HepG2 (cell line): ENCODE results near the gene PRSS53. TPM values are rescaled to one million over a fixed set of nuclear protein-coding genes. Genes with fewer than 3 reads are reported as not detected.

Experiments
- BHLHE40 ChIP-seq: IDR thresholded peaks from 2 replicates; pipeline ENCODE4 v1.6.1; 2011; ENCODE audit warnings: low read length, improper control_type of control experiment
- CREM ChIP-seq, 2 experiments: sonication (generic) in 1 of 2; formaldehyde crosslinking in 1 of 2; IDR thresholded peaks; 2 replicates each; pipeline versions ENCODE4 v1.4.0 to v1.6.1; 2016 to 2020; ENCODE audit warnings: antibody characterized with exemption in 1 of 2, mild to moderate bottlenecking in 1 of 2, missing genetic modification reagents in 1 of 2
- FOXJ3 ChIP-seq: sonication (generic); formaldehyde crosslinking; IDR thresholded peaks from 2 replicates; pipeline ENCODE4 v1.4.0; 2020; ENCODE audit warnings: missing genetic modification reagents, mild to moderate bottlenecking, borderline replicate concordance
- HOXA7 ChIP-seq: sonication (generic); formaldehyde crosslinking; IDR thresholded peaks from 2 replicates; pipeline ENCODE4 v1.8.1; 2022; ENCODE audit warnings: mild to moderate bottlenecking, missing genetic modification reagents, moderate library complexity
- KLF12 ChIP-seq: sonication (generic); formaldehyde crosslinking; IDR thresholded peaks from 2 replicates; pipeline ENCODE4 v1.4.0; 2020; ENCODE audit warnings: missing genetic modification reagents, borderline replicate concordance
- PHF8 ChIP-seq: sonication (generic); formaldehyde crosslinking; IDR thresholded peaks from 2 replicates; pipeline ENCODE4 v1.5.0; 2020; ENCODE audit warnings: missing genetic modification reagents
- SIN3A ChIP-seq: IDR thresholded peaks from 2 replicates; pipeline ENCODE4 v1.6.1; 2011; ENCODE audit warnings: low read depth, mild to moderate bottlenecking, control low read depth, low read length, borderline replicate concordance
- TBP ChIP-seq: sonication (generic); formaldehyde crosslinking; IDR thresholded peaks from 2 replicates; pipeline ENCODE4 v1.5.0; 2020; ENCODE audit warnings: missing genetic modification reagents
- ZKSCAN8 ChIP-seq: IDR thresholded peaks from 2 replicates; pipeline ENCODE4 v1.6.1; 2016; ENCODE audit warnings: borderline replicate concordance, missing genetic modification reagents, missing compliant biosample characterization
- ZMYM4 ChIP-seq: sonication (generic); formaldehyde crosslinking; IDR thresholded peaks from 2 replicates; pipeline ENCODE4 v1.8.1; 2023; ENCODE audit warnings: mild to moderate bottlenecking, missing genetic modification reagents
- ZNF10 ChIP-seq: sonication (generic); formaldehyde crosslinking; IDR thresholded peaks from 2 replicates; pipeline ENCODE4 v1.4.0; 2020; ENCODE audit warnings: mild to moderate bottlenecking, low read depth, missing genetic modification reagents, borderline replicate concordance
- ZNF256 ChIP-seq: sonication (generic); formaldehyde crosslinking; conservative IDR thresholded peaks from 2 replicates; pipeline ENCODE4 v1.4.0; 2020; ENCODE audit warnings: missing genetic modification reagents
- ZNF446 ChIP-seq: sonication (generic); formaldehyde crosslinking; IDR thresholded peaks from 2 replicates; pipeline ENCODE4 v1.5.0; 2020; ENCODE audit warnings: mild to moderate bottlenecking, missing genetic modification reagents
- ZNF598 ChIP-seq: sonication (generic); formaldehyde crosslinking; IDR thresholded peaks from 2 replicates; pipeline ENCODE4 v1.5.1; 2020; ENCODE audit warnings: mild to moderate bottlenecking, missing genetic modification reagents, borderline replicate concordance
- ZNF772 ChIP-seq: sonication (generic); formaldehyde crosslinking; IDR thresholded peaks from 2 replicates; pipeline ENCODE4 v1.5.0; 2020; ENCODE audit warnings: mild to moderate bottlenecking, missing genetic modification reagents
- ZSCAN12 ChIP-seq: sonication (generic); formaldehyde crosslinking; IDR thresholded peaks from 2 replicates; pipeline ENCODE4 v1.9.0; 2021; ENCODE audit warnings: mild to moderate bottlenecking, missing genetic modification reagents
- ZSCAN21 ChIP-seq: sonication (generic); formaldehyde crosslinking; IDR thresholded peaks from 2 replicates; pipeline ENCODE4 v1.8.0; 2022; ENCODE audit warnings: mild to moderate bottlenecking, missing genetic modification reagents, moderate library complexity, borderline replicate concordance
- ZSCAN30 ChIP-seq: sonication (generic); formaldehyde crosslinking; IDR thresholded peaks from 2 replicates; pipeline ENCODE4 v1.5.0; 2020; ENCODE audit warnings: mild to moderate bottlenecking, missing genetic modification reagents
- polyA plus RNA-seq, 8 experiments: library from polyadenylated mRNA; depleted of rRNA in 3 of 8; stranded (reverse) in 7 of 8; unstranded in 1 of 8; fragments of >200 nt; fragmentation: Illumina TruSeq in 4 of 8; extraction: Trizol in 4 of 8; gene quantifications; 2 replicates each; pipeline versions ENCODE4 v1.2.1 to v1.2.3, GENCODE V29; 2011 to 2016; ENCODE audit warnings: low read depth in 4 of 8, missing spikeins in 1 of 8, mixed read lengths in 1 of 8; ENCODE audit not compliant: insufficient read depth in 1 of 8
- total RNA-seq, 5 experiments: library from RNA; depleted of rRNA; stranded (reverse); fragments of >200 nt; fragmentation: Illumina TruSeq; extraction: Trizol; gene quantifications; 2 replicates each; pipeline ENCODE4 v1.2.3, GENCODE V29; 2016; ENCODE audit warnings: low read depth in 1 of 5
- TF ChIP-seq, protein P1 (sequence below): sonication (generic); formaldehyde crosslinking; IDR thresholded peaks from 2 replicates; pipeline ENCODE4 v1.5.0; 2020; ENCODE audit warnings: missing genetic modification reagents, mild to moderate bottlenecking, borderline replicate concordance
- TF ChIP-seq, protein P2 (sequence below): sonication (generic); formaldehyde crosslinking; IDR thresholded peaks from 2 replicates; pipeline ENCODE4 v1.4.0; 2020; ENCODE audit warnings: missing genetic modification reagents, mild to moderate bottlenecking, borderline replicate concordance
- TF ChIP-seq, protein P3 (sequence below): sonication (generic); formaldehyde crosslinking; IDR thresholded peaks from 2 replicates; pipeline ENCODE4 v1.8.1; 2023; ENCODE audit warnings: mild to moderate bottlenecking, inconsistent platforms, moderate library complexity, missing genetic modification reagents, borderline replicate concordance
- TF ChIP-seq, protein P4 (sequence below): sonication (generic); formaldehyde crosslinking; IDR thresholded peaks from 2 replicates; pipeline ENCODE4 v1.4.0; 2020; ENCODE audit warnings: mild to moderate bottlenecking, missing genetic modification reagents
- TF ChIP-seq, protein P5 (sequence below): IDR thresholded peaks from 2 replicates; pipeline ENCODE4 v1.6.1; 2016; ENCODE audit warnings: low read depth, control low read depth

The PRSS53 gene
- total and polyA plus RNA-seq, 2 of the 13 experiments (the other 11 are each of a cell fraction or from before 2014, with no cell fraction given): 2.2 to 7.4 TPM

DNA sequence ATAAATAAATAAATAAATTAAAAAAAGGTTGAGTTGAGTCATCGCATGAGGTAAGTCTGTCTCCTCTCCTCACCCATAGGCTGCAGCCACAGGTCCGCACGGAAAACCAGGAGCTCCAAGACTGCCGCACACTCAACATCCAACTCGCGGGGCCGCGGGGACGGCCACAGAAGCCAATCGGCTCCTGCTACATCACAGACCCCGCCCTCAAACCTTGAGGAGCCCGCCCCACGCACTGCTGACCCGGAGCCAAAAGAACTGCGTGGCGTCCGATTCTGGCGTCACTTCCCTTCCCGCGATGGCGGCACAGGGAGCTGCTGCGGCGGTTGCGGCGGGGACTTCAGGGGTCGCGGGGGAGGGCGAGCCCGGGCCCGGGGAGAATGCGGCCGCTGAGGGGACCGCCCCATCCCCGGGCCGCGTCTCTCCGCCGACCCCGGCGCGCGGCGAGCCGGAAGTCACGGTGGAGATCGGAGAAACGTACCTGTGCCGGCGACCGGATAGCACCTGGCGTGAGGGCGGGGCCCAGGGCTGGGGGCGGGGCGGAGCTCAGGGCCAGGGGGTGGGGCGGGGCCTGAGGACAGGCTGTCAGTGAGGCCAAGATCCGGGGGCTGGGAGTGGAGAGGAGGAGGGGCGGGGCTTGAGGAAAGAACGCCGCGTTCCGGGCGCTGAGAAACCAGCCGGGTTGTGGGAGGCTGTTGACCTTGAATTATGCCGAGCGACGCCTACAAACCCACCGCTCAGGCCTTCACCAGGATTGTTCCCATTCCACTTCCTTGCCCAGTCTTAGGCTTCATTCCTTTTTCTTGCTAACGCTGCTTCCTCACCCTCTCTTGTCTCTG, 28.9 kb upstream of the PRSS53 start, which contains the start of gene KAT8 (continued):
- TF ChIP-seq, protein P1, sequence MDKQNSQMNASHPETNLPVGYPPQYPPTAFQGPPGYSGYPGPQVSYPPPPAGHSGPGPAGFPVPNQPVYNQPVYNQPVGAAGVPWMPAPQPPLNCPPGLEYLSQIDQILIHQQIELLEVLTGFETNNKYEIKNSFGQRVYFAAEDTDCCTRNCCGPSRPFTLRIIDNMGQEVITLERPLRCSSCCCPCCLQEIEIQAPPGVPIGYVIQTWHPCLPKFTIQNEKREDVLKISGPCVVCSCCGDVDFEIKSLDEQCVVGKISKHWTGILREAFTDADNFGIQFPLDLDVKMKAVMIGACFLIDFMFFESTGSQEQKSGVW: no peak
- TF ChIP-seq CREM (IDR thresholded peaks at IDR 0.05): peak; percentile 97
- peak; percentile 84 for TF ChIP-seq CREM (CRISPR knock-in tag; IDR thresholded peaks at IDR 0.05)
- TF ChIP-seq, protein P2, sequence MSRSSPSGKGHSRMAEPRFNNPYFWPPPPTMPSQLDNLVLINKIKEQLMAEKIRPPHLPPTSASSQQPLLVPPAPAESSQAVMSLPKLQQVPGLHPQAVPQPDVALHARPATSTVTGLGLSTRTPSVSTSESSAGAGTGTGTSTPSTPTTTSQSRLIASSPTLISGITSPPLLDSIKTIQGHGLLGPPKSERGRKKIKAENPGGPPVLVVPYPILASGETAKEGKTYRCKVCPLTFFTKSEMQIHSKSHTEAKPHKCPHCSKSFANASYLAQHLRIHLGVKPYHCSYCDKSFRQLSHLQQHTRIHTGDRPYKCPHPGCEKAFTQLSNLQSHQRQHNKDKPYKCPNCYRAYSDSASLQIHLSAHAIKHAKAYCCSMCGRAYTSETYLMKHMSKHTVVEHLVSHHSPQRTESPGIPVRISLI (CRISPR knock-in tag): no peak
- peak; percentile 36; the same call in 1 of the 2 replicates for TF ChIP-seq ZNF256 (CRISPR knock-in tag)
- no peak for TF ChIP-seq ZSCAN30
- TF ChIP-seq BHLHE40: no peak
- TF ChIP-seq, protein P3, sequence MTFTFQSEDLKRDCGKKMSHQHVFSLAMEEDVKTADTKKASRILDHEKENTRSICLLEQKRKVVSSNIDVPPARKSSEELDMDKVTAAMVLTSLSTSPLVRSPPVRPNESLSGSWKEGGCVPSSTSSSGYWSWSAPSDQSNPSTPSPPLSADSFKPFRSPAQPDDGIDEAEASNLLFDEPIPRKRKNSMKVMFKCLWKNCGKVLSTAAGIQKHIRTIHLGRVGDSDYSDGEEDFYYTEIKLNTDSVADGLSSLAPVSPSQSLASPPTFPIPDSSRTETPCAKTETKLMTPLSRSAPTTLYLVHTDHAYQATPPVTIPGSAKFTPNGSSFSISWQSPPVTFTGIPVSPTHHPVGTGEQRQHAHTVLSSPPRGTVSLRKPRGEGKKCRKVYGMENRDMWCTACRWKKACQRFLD (CRISPR knock-in tag): peak; percentile 88
- 0 out of 2 replicates have a peak, but pooled peaks have one; percentile 20 for TF ChIP-seq ZSCAN21 (CRISPR knock-in tag)
- no peak for TF ChIP-seq ZNF10
- peak; percentile 92; the same call in 1 of the 2 replicates for TF ChIP-seq SIN3A
- peak; percentile 88 for TF ChIP-seq PHF8 (CRISPR knock-in tag)
- TF ChIP-seq, protein P4, sequence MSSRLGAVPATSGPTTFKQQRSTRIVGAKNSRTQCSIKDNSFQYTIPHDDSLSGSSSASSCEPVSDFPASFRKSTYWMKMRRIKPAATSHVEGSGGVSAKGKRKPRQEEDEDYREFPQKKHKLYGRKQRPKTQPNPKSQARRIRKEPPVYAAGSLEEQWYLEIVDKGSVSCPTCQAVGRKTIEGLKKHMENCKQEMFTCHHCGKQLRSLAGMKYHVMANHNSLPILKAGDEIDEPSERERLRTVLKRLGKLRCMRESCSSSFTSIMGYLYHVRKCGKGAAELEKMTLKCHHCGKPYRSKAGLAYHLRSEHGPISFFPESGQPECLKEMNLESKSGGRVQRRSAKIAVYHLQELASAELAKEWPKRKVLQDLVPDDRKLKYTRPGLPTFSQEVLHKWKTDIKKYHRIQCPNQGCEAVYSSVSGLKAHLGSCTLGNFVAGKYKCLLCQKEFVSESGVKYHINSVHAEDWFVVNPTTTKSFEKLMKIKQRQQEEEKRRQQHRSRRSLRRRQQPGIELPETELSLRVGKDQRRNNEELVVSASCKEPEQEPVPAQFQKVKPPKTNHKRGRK (CRISPR knock-in tag): no peak
- no peak for TF ChIP-seq KLF12 (CRISPR knock-in tag)
- no peak for TF ChIP-seq HOXA7
- no peak for TF ChIP-seq TBP
- TF ChIP-seq, protein P5, sequence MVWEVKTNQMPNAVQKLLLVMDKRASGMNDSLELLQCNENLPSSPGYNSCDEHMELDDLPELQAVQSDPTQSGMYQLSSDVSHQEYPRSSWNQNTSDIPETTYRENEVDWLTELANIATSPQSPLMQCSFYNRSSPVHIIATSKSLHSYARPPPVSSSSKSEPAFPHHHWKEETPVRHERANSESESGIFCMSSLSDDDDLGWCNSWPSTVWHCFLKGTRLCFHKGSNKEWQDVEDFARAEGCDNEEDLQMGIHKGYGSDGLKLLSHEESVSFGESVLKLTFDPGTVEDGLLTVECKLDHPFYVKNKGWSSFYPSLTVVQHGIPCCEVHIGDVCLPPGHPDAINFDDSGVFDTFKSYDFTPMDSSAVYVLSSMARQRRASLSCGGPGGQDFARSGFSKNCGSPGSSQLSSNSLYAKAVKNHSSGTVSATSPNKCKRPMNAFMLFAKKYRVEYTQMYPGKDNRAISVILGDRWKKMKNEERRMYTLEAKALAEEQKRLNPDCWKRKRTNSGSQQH: no peak
- peak; percentile 69; the same call in 1 of the 2 replicates for TF ChIP-seq ZNF772
- TF ChIP-seq ZKSCAN8: 0 out of 2 replicates have a peak, but pooled peaks have one; percentile 78
- TF ChIP-seq ZMYM4 (CRISPR knock-in tag): peak; percentile 69; the same call in 1 of the 2 replicates
- no peak for TF ChIP-seq ZNF446 (CRISPR knock-in tag)
- peak; percentile 84 for TF ChIP-seq ZNF598 (CRISPR knock-in tag)
- no peak; the same call in 1 of the 2 replicates for TF ChIP-seq ZSCAN12 (CRISPR knock-in tag)
- TF ChIP-seq FOXJ3: no peak
